BE2C (cell line): Measurements from ENCODE around the gene MRPS27.

Source experiments
- DNase-seq: peaks from one replicate; pipeline ENCODE4 v3.0.0-alpha.2; 2020
- H3K27me3 ChIP-seq: fragments of 250-450 bp; sonication (Bioruptor Pico); 2 replicates; pipeline ENCODE4 v1.5.1; 2020; ENCODE audit warnings: mild to moderate bottlenecking
- H3K36me3 ChIP-seq: fragments of 250-450 bp; sonication (Bioruptor Pico); 2 replicates; pipeline ENCODE4 v1.5.1; 2020; ENCODE audit warnings: mild to moderate bottlenecking
- H3K4me1 ChIP-seq: fragments of 250-450 bp; sonication (Bioruptor Pico); 2 replicates; pipeline ENCODE4 v1.5.1; 2020
- H3K4me3 ChIP-seq: 2 replicates; pipeline ENCODE4 v1.5.1; 2011; ENCODE audit warnings: low read depth, low read length
- H3K9me3 ChIP-seq: fragments of 250-450 bp; sonication (Bioruptor Pico); 2 replicates; pipeline ENCODE4 v1.5.1; 2020
- TF ChIP-seq, protein P1 (sequence below): IDR thresholded peaks from 2 replicates; pipeline ENCODE4 v1.5.1; 2012; ENCODE audit warnings: mild to moderate bottlenecking, low read depth, low read length

MRPS27 gene

GRCh38 chr5:72364951-72365350 lies 44.9 kb upstream of the MRPS27 start:
- no peaks in the 10 kb centered on the region for H3K9me3 ChIP-seq
- H3K27me3 ChIP-seq, result no peaks in the 10 kb centered on the region
- no peaks in the 10 kb centered on the region for H3K4me1 ChIP-seq
- no peak for DNase-seq
- TF ChIP-seq, protein P1, sequence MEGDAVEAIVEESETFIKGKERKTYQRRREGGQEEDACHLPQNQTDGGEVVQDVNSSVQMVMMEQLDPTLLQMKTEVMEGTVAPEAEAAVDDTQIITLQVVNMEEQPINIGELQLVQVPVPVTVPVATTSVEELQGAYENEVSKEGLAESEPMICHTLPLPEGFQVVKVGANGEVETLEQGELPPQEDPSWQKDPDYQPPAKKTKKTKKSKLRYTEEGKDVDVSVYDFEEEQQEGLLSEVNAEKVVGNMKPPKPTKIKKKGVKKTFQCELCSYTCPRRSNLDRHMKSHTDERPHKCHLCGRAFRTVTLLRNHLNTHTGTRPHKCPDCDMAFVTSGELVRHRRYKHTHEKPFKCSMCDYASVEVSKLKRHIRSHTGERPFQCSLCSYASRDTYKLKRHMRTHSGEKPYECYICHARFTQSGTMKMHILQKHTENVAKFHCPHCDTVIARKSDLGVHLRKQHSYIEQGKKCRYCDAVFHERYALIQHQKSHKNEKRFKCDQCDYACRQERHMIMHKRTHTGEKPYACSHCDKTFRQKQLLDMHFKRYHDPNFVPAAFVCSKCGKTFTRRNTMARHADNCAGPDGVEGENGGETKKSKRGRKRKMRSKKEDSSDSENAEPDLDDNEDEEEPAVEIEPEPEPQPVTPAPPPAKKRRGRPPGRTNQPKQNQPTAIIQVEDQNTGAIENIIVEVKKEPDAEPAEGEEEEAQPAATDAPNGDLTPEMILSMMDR, result no peak
- H3K4me3 ChIP-seq, result no peak overlapping the region
- H3K36me3 ChIP-seq, result peaks cover 8% of the 10 kb centered on the region; the same call in 1 of the 2 replicates

DNA sequence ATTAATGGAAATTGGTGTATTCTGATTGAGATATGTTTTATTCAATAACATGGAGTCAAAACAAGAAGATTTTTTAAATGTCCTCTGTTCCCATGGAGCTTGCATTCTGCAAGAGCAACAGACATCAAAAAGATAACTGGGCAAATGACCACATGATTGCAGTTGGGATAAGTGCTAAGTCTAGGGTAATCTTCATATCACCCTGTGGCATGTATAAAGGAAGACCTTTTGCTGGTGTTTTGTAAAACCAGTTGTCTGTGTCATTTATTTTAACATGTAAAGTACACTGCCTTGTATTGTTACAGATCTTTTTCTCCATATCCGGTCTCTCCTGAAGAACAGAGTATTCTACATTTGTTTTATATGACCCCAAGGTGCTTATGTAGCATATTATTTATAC lies 44.1 kb upstream of the MRPS27 start:
- H3K36me3 ChIP-seq, result peaks cover 8% of the 10 kb centered on the region; the same call in 1 of the 2 replicates

GRCh38 chr5:72363166-72363802 lies 43.2 kb upstream of the MRPS27 start:
- TF ChIP-seq, protein P1, result no peak
- DNase-seq, result no peak
- no peaks in the 10 kb centered on the region for H3K27me3 ChIP-seq
- H3K4me3 ChIP-seq, result no peak overlapping the region
- H3K4me1 ChIP-seq, result no peaks in the 10 kb centered on the region
- no peaks in the 10 kb centered on the region for H3K9me3 ChIP-seq
- peaks cover 12% of the 10 kb centered on the region; the same call in 1 of the 2 replicates for H3K36me3 ChIP-seq

More for the DNA sequence above, 44.1 kb upstream of the MRPS27 start:
- H3K27me3 ChIP-seq, result no peaks in the 10 kb centered on the region
- H3K4me3 ChIP-seq, result no peak overlapping the region
- TF ChIP-seq, protein P1, result no peak
- no peaks in the 10 kb centered on the region for H3K4me1 ChIP-seq
- no peaks in the 10 kb centered on the region for H3K9me3 ChIP-seq
- DNase-seq, result no peak

DNA sequence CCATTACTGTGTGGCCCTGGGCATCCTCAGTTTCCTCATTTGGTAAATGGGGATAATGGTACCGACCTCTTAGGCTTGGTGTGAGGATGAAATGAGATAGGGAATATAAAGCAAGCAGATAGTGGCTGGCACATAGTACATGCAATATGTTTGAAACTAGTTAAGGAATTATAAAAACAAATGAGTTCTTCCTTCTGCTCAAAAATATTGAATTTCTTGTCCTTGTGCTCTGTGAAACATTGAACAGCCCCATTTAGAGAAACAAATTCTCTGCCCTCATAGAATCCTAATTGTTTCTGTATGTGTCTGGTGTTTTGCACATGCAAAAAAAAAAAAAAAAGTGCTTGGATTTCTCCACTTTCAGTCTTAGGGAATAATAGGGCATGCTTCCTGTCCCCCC lies 39.8 kb upstream of the MRPS27 start:
- H3K4me3 ChIP-seq, result no peak overlapping the region
- DNase-seq, result no peak
- H3K4me1 ChIP-seq, result no peaks in the 10 kb centered on the region
- TF ChIP-seq, protein P1, result no peak
- no peaks in the 10 kb centered on the region for H3K27me3 ChIP-seq
- peaks cover 12% of the 10 kb centered on the region; the same call in 1 of the 2 replicates for H3K36me3 ChIP-seq
- H3K9me3 ChIP-seq, result no peaks in the 10 kb centered on the region

GRCh38 chr5:72358925-72359324 lies 38.9 kb upstream of the MRPS27 start:
- TF ChIP-seq, protein P1, result no peak
- H3K36me3 ChIP-seq, result peaks cover 12% of the 10 kb centered on the region; the same call in 1 of the 2 replicates

DNA sequence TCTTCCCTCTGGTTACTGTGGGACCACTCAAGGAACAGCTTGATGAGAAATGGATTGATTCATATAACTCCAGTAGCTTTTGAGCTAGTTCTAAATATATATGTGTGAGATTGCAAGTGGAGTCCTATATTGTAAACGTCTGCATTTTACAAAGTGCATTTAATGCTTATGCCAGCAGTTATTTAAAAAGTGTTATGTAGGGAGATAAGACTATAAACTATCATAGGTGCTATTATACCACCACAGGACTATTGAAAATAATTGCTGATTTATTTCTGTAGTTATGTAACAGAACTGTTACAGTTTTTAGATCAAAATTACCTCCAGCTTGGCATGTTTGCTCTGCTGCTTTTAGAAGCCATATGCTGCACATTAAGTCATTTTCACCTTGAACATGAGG lies 36.3 kb upstream of the MRPS27 start:
- Histone ChIP-seq H3K4me1 (no peaks in the 10 kb centered on the region), H3K36me3 (peaks cover 6% of the 10 kb centered on the region; the same call in 1 of the 2 replicates), H3K27me3 (no peaks in the 10 kb centered on the region), H3K9me3 (no peaks in the 10 kb centered on the region), H3K4me3 (no peak overlapping the region)
- no peak for DNase-seq
- TF ChIP-seq, protein P1, result no peak

More at GRCh38 chr5:72358925-72359324, 38.9 kb upstream of the MRPS27 start:
- Histone ChIP-seq H3K9me3 (no peaks in the 10 kb centered on the region), H3K4me1 (no peaks in the 10 kb centered on the region), H3K4me3 (no peak overlapping the region), H3K27me3 (no peaks in the 10 kb centered on the region)
- no peak for DNase-seq
